Endothelial cell of umbilical vein (primary cell): ENCODE results near the gene APLN. TPM values are rescaled to one million over a fixed set of nuclear protein-coding genes. Genes with fewer than 3 reads are reported as not detected.

ENCODE experiments used
- BruUV-seq: library from RNA; stranded (reverse); fragments of 400-500 nt; replicated peaks from 2 replicates; lab custom pipeline; 2021; lab: Mats Ljungman, UMichigan
- CTCF ChIA-PET: fragments of 300-600, 350-600 bp; sonication (Branson Sonifier 250); formaldehyde crosslinking; loops from one replicate; lab custom pipeline; 2021; ENCODE audit warnings: antibody characterized with exemption, inconsistent platforms; lab: Charles Lee
- POLR2A ChIA-PET: fragments of 300-600, 350-600 bp; sonication (Branson Sonifier 250); formaldehyde crosslinking; loops from one replicate; lab custom pipeline; 2021; ENCODE audit warnings: antibody characterized with exemption, inconsistent platforms; lab: Charles Lee
- DNase-seq: peaks from one replicate; pipeline ENCODE4 v3.0.0-alpha.2; 2011; ENCODE audit warnings: low read depth, low spot score
- FAIRE-seq: peaks from 2 replicates; lab custom pipeline; 2011; peaks lifted over from hg19 to GRCh38; lab: Jason Lieb, UNC
- H2AFZ ChIP-seq: 2 replicates; pipeline ENCODE4 v1.6.0; 2012; ENCODE audit warnings: low read depth, low read length, control low read depth, inconsistent platforms
- H3K27ac ChIP-seq: 2 replicates; pipeline ENCODE4 v1.5.1; 2011; ENCODE audit warnings: low read depth, mild to moderate bottlenecking, control low read depth, low read length, moderate library complexity; ENCODE audit not compliant: insufficient read depth
- H3K27me3 ChIP-seq, 2 experiments: 2 replicates each; pipeline versions ENCODE4 v1.6.0 to v1.6.1; 2011; ENCODE audit warnings: low read length in 2 of 2, mixed read lengths in 1 of 2; ENCODE audit not compliant: control insufficient read depth in 2 of 2, insufficient read depth in 2 of 2
- H3K36me3 ChIP-seq, 2 experiments: 2 replicates in 1 of 2; 3 replicates in 1 of 2; pipeline ENCODE4 v1.5.1; 2011; ENCODE audit warnings: low read length in 2 of 2, mild to moderate bottlenecking in 1 of 2, moderate library complexity in 1 of 2; ENCODE audit not compliant: control insufficient read depth in 2 of 2, insufficient read depth in 2 of 2; ENCODE audit errors: extremely low read depth in 1 of 2
- H3K4me1 ChIP-seq: 3 replicates; pipeline ENCODE4 v1.5.1; 2011; ENCODE audit warnings: mild to moderate bottlenecking, low read length; ENCODE audit not compliant: control insufficient read depth, insufficient read depth; ENCODE audit errors: extremely low read depth
- H3K4me2 ChIP-seq: 2 replicates; pipeline ENCODE4 v1.6.1; 2011; ENCODE audit warnings: low read length, control low read depth, mixed read lengths; ENCODE audit not compliant: insufficient read depth
- H3K4me3 ChIP-seq, 3 experiments: fragments of 200-600 bp in 1 of 3; sonication (generic), shearing (Covaris generic) in 1 of 3; replicated peaks in 1 of 3; 2 replicates each; pipeline ENCODE4 v1.5.1; 2011 to 2016; ENCODE audit warnings: control low read depth in 3 of 3, low read length in 3 of 3, mild to moderate bottlenecking in 2 of 3, inconsistent platforms in 1 of 3, low read depth in 1 of 3, moderate library complexity in 1 of 3; ENCODE audit not compliant: insufficient read depth in 1 of 3
- H3K79me2 ChIP-seq: 2 replicates; pipeline ENCODE4 v1.6.0; 2012; ENCODE audit warnings: low read length, inconsistent platforms; ENCODE audit not compliant: control insufficient read depth, insufficient read depth
- H3K9ac ChIP-seq: replicated peaks from 2 replicates; pipeline ENCODE3; 2011; ENCODE audit warnings: low read length, control low read depth; ENCODE audit not compliant: insufficient read depth; ENCODE audit errors: extremely low read depth
- H3K9me1 ChIP-seq: replicated peaks from 3 replicates; pipeline ENCODE4 v1.6.0; 2011; ENCODE audit warnings: mild to moderate bottlenecking, low read length; ENCODE audit not compliant: control insufficient read depth, insufficient read depth; ENCODE audit errors: extremely low read depth
- H3K9me3 ChIP-seq: replicated peaks from 2 replicates; pipeline ENCODE4 v1.5.1; 2012; ENCODE audit warnings: low read length, inconsistent platforms; ENCODE audit not compliant: control insufficient read depth, insufficient read depth
- H4K20me1 ChIP-seq: replicated peaks from 2 replicates; pipeline ENCODE3; 2011; ENCODE audit warnings: mild to moderate bottlenecking, low read length; ENCODE audit not compliant: control insufficient read depth, insufficient read depth; ENCODE audit errors: extremely low read depth
- CTCF ChIP-seq, 2 donors: IDR thresholded peaks; 1 replicate in 1 of 2; 2 replicates in 1 of 2; pipeline ENCODE4 v1.5.1; 2011; ENCODE audit warnings: low read length in 2 of 2, mild to moderate bottlenecking in 2 of 2, moderate library complexity in 2 of 2, control low read depth in 1 of 2, inconsistent platforms in 1 of 2, low read depth in 1 of 2; ENCODE audit not compliant: insufficient read depth in 1 of 2; ENCODE audit errors: extremely low read depth in 1 of 2
- EZH2 ChIP-seq: IDR thresholded peaks from 2 replicates; pipeline ENCODE4 v1.6.1; 2012; ENCODE audit warnings: borderline replicate concordance, low read depth, mild to moderate bottlenecking, moderate library complexity, low read length, inconsistent platforms; ENCODE audit not compliant: severe bottlenecking
- FOS ChIP-seq: IDR thresholded peaks from 2 replicates; pipeline ENCODE4 v1.6.1; 2011; ENCODE audit warnings: mild to moderate bottlenecking, low read length, moderate library complexity, borderline replicate concordance; ENCODE audit not compliant: insufficient read depth
- GATA2 ChIP-seq: IDR thresholded peaks from 2 replicates; pipeline ENCODE4 v1.7.0; 2011; ENCODE audit warnings: low read depth, mild to moderate bottlenecking, moderate library complexity, mixed read lengths, low read length; ENCODE audit not compliant: insufficient read length, insufficient read depth
- JUN ChIP-seq: IDR thresholded peaks from 2 replicates; pipeline ENCODE4 v1.6.1; 2011; ENCODE audit warnings: borderline replicate concordance, low read depth; ENCODE audit not compliant: insufficient read length, insufficient read depth
- MAX ChIP-seq: IDR thresholded peaks from 2 replicates; pipeline ENCODE4 v1.6.1; 2011; ENCODE audit not compliant: insufficient read depth, insufficient read length
- MYC ChIP-seq: IDR thresholded peaks from one replicate; pipeline ENCODE4 v1.6.1; 2011; ENCODE audit warnings: mild to moderate bottlenecking, low read depth, low read length
- POLR2A ChIP-seq: IDR thresholded peaks from 2 replicates; pipeline ENCODE4 v1.6.1; 2012; ENCODE audit warnings: low read depth, mild to moderate bottlenecking, control low read depth, low read length
- POLR2AphosphoS5 ChIP-seq: IDR thresholded peaks from 2 replicates; pipeline ENCODE4 v1.6.1; 2012; ENCODE audit warnings: low read depth, mild to moderate bottlenecking, control low read depth, low read length, moderate library complexity; ENCODE audit not compliant: insufficient read depth
- dilution Hi-C: fragments of 300-500 bp; cut with MboI; formaldehyde crosslinking; loops from one replicate; pipeline ENCODE4 v1.15.0; 2019; ENCODE audit warnings: low sequenced_read_pairs; ENCODE audit not compliant: extremely low pct_ligation_motif_present
- intact Hi-C: fragments of 100-400 bp; cut with micrococcal nuclease; formaldehyde crosslinking; loops from one replicate; pipeline ENCODE4 v1.10.0; 2022
- polyA plus RNA-seq, 4 experiments: library from polyadenylated mRNA; depleted of rRNA in 3 of 4; stranded (reverse) in 3 of 4; unstranded in 1 of 4; fragments of >200 nt; gene quantifications; 2 replicates each; pipeline versions ENCODE4 v1.2.1 to v1.2.3, GENCODE V29; 2011 to 2012; ENCODE audit warnings: missing spikeins in 1 of 4
- total RNA-seq: library from RNA; stranded (reverse); gene quantifications from 2 replicates; pipeline ENCODE4 v1.2.3, GENCODE V29; 2021

APLN gene
- total and polyA plus RNA-seq, 2 donors (not counting 3 experiments of a cell fraction or from before 2014, with no cell fraction given) = 230 to 466 TPM

GRCh38 chrX:129632443-129632842 is 22.3 kb downstream of the APLN start:
- no peak overlapping the region for H3K4me2 ChIP-seq
- CTCF ChIA-PET = interaction anchor here (1.5 kb wide), 1 partner anchor 94 kb away, joined by 7 read pairs; no protein-coding TSS in a partner anchor
- TF ChIP-seq FOS (no peak), CTCF (IDR thresholded peaks at IDR 0.05; ENCODE audit: extremely low read depth in 1 of 2, insufficient read depth in 1 of 2, low read depth in 1 of 2, low read length in 2 of 2) (no peak), MAX (no peak), MYC (no peak), JUN (no peak), POLR2AphosphoS5 (no peak), POLR2A (no peak), EZH2 (no peak), GATA2 (no peak)
- intact Hi-C loops = no loop called here
- no peaks in the 10 kb centered on the region for H3K36me3 ChIP-seq
- H3K9me3 ChIP-seq = no peaks in the 10 kb centered on the region
- BruUV-seq = no TSS peak
- FAIRE-seq (no peak), DNase-seq (no peak)
- no peaks in the 10 kb centered on the region for H4K20me1 ChIP-seq
- POLR2A ChIA-PET = no interaction called here
- H3K27me3 ChIP-seq = no peaks in the 10 kb centered on the region
- no peak overlapping the region for H2AFZ ChIP-seq
- H3K4me1 ChIP-seq = peaks cover 2% of the 10 kb centered on the region
- no peak overlapping the region for H3K27ac ChIP-seq
- dilution Hi-C loops = no loop called here
- H3K4me3 ChIP-seq = no peak overlapping the region
- no peaks in the 10 kb centered on the region for H3K9me1 ChIP-seq
- H3K9ac ChIP-seq = no peak overlapping the region
- H3K79me2 ChIP-seq = no peaks in the 10 kb centered on the region
